Liver (tissue), 9 donors: ENCODE data around the gene ZNF679. TPM values are rescaled to one million over a fixed set of nuclear protein-coding genes. Genes with fewer than 3 reads are reported as not detected.

Experiments
- DNase-seq: peaks from one replicate; pipeline ENCODE4 v3.0.0-alpha.2; 2017; ENCODE audit warnings: low spot score
- H3K27ac ChIP-seq, 2 donors: one replicate each; pipeline ENCODE4 v1.7.0; 2013; ENCODE audit warnings: inconsistent platforms in 2 of 2, low read length in 2 of 2, control low read depth in 1 of 2, low read depth in 1 of 2, mild to moderate bottlenecking in 1 of 2
- H3K27me3 ChIP-seq, 4 donors: one replicate each; pipeline versions ENCODE4 v1.6.1 to v1.7.0; 2013; ENCODE audit warnings: low read length in 3 of 4, inconsistent platforms in 1 of 4, mild to moderate bottlenecking in 1 of 4, moderate library complexity in 1 of 4; ENCODE audit not compliant: control insufficient read depth in 4 of 4, insufficient read depth in 4 of 4
- H3K36me3 ChIP-seq, 4 donors: one replicate each; pipeline versions ENCODE4 v1.6.1 to v1.7.0; 2013; ENCODE audit warnings: low read length in 3 of 4, mild to moderate bottlenecking in 3 of 4, low read depth in 1 of 4, moderate library complexity in 1 of 4; ENCODE audit not compliant: control insufficient read depth in 4 of 4, insufficient read depth in 3 of 4
- H3K4me1 ChIP-seq, 4 donors: one replicate each; pipeline versions ENCODE4 v1.6.1 to v1.7.0; 2013; ENCODE audit warnings: low read length in 3 of 4, mild to moderate bottlenecking in 3 of 4, moderate library complexity in 1 of 4; ENCODE audit not compliant: control insufficient read depth in 4 of 4, insufficient read depth in 4 of 4
- H3K4me3 ChIP-seq, 3 donors: one replicate each; pipeline versions ENCODE4 v1.6.1 to v1.7.0; 2013; ENCODE audit warnings: low read length in 3 of 3, control low read depth in 1 of 3, low read depth in 1 of 3, mild to moderate bottlenecking in 1 of 3
- H3K9ac ChIP-seq, 2 donors: one replicate each; pipeline ENCODE4 v1.7.0; 2013; ENCODE audit warnings: low read length in 2 of 2, mild to moderate bottlenecking in 2 of 2, moderate library complexity in 2 of 2, control low read depth in 1 of 2, low read depth in 1 of 2
- H3K9me3 ChIP-seq, 4 donors: one replicate each; pipeline versions ENCODE4 v1.6.1 to v1.7.0; 2013; ENCODE audit warnings: low read length in 3 of 4; ENCODE audit not compliant: control insufficient read depth in 4 of 4
- EGR1 ChIP-seq, 2 donors: IDR thresholded peaks; 2 replicates each; pipeline ENCODE4 v1.6.1; 2016 to 2018; ENCODE audit warnings: antibody characterized with exemption in 2 of 2, low read depth in 2 of 2
- FOXA1 ChIP-seq: IDR thresholded peaks from 2 replicates; pipeline ENCODE4 v1.6.1; 2016; ENCODE audit warnings: antibody characterized with exemption
- FOXA2 ChIP-seq: IDR thresholded peaks from 2 replicates; pipeline ENCODE4 v1.6.1; 2016; ENCODE audit warnings: antibody characterized with exemption
- GABPA ChIP-seq, 2 donors: IDR thresholded peaks in 1 of 2; conservative IDR thresholded peaks in 1 of 2; 2 replicates each; pipeline ENCODE4 v1.6.1; 2016; ENCODE audit warnings: antibody characterized with exemption in 2 of 2, mild to moderate bottlenecking in 1 of 2, moderate library complexity in 1 of 2
- HNF4A ChIP-seq, 2 donors: conservative IDR thresholded peaks; 2 replicates each; pipeline ENCODE4 v1.6.1; 2016; ENCODE audit warnings: antibody characterized with exemption in 2 of 2, mild to moderate bottlenecking in 2 of 2
- HNF4G ChIP-seq: IDR thresholded peaks from 2 replicates; pipeline ENCODE4 v1.6.1; 2016; ENCODE audit warnings: antibody characterized with exemption
- JUND ChIP-seq, 2 donors: IDR thresholded peaks; 2 replicates each; pipeline ENCODE4 v1.6.1; 2016; ENCODE audit warnings: antibody characterized with exemption in 2 of 2
- NR2F2 ChIP-seq: IDR thresholded peaks from 2 replicates; pipeline ENCODE4 v1.6.1; 2016; ENCODE audit warnings: antibody characterized with exemption
- RAD21 ChIP-seq, 2 donors: IDR thresholded peaks; 2 replicates each; pipeline ENCODE4 v1.6.1; 2016; ENCODE audit warnings: antibody characterized with exemption in 2 of 2, mild to moderate bottlenecking in 2 of 2
- RXRA ChIP-seq, 2 donors: IDR thresholded peaks; 2 replicates each; pipeline ENCODE4 v1.6.1; 2017 to 2018; ENCODE audit warnings: antibody characterized with exemption in 2 of 2, mild to moderate bottlenecking in 1 of 2
- SP1 ChIP-seq: IDR thresholded peaks from 2 replicates; pipeline ENCODE4 v1.6.1; 2018; ENCODE audit warnings: antibody characterized with exemption, mild to moderate bottlenecking
- TAF1 ChIP-seq: conservative IDR thresholded peaks from 2 replicates; pipeline ENCODE4 v1.6.1; 2016; ENCODE audit warnings: antibody characterized with exemption, mild to moderate bottlenecking
- YY1 ChIP-seq: IDR thresholded peaks from 2 replicates; pipeline ENCODE4 v1.6.1; 2016; ENCODE audit warnings: antibody characterized with exemption, mild to moderate bottlenecking
- WGBS: extraction: QIAGEN DNeasy Blood & Tissue Kit; methylation state at CpG from one replicate; pipeline ENCODE4 v1.1.7; 2013; 5-methylcytosine and 5-hydroxymethylcytosine counted together
- polyA plus RNA-seq, 2 donors: library from polyadenylated mRNA; stranded (reverse) in 1 of 2; unstranded in 1 of 2; fragments of 200-250 nt in 1 of 2; fragments of >200 nt in 1 of 2; fragmentation: Nextera tagmentation in 1 of 2; extraction: Ambion mirVana in 1 of 2; gene quantifications; one replicate each; pipeline versions ENCODE4 v1.2.1 to v1.2.3, GENCODE V29; 2013 to 2015
- total RNA-seq, 2 donors: library from RNA; depleted of rRNA; stranded (reverse); fragments of >200 nt; gene quantifications; one replicate each; pipeline ENCODE4 v1.2.3, GENCODE V29; 2014
- TF ChIP-seq, protein P1 (sequence below): IDR thresholded peaks from 2 replicates; pipeline ENCODE4 v1.6.1; 2016; ENCODE audit warnings: antibody characterized with exemption
- TF ChIP-seq, protein P2 (sequence below): IDR thresholded peaks from 2 replicates; pipeline ENCODE4 v1.6.1; 2016; ENCODE audit warnings: antibody characterized with exemption
- TF ChIP-seq, protein P3 (sequence below): IDR thresholded peaks from 2 replicates; pipeline ENCODE4 v1.6.1; 2016; ENCODE audit warnings: antibody characterized with exemption
- TF ChIP-seq, protein P4 (sequence below): IDR thresholded peaks from 2 replicates; pipeline ENCODE4 v1.6.1; 2016; ENCODE audit warnings: antibody characterized with exemption, mild to moderate bottlenecking
- TF ChIP-seq, protein P5 (sequence below): fragments of 150-350 bp; IDR thresholded peaks from 2 replicates; pipeline ENCODE4 v1.5.1; 2017; ENCODE audit warnings: improper control_type of control experiment, low read depth, low read length; ENCODE audit not compliant: missing input control
- donor health status: healthy.
- donor health status: healthy.
- donor health status: healthy.
- donor health status: healthy.
- donor health status: healthy.

Gene ZNF679
- total and polyA plus RNA-seq, 4 donors: not detected

DNA sequence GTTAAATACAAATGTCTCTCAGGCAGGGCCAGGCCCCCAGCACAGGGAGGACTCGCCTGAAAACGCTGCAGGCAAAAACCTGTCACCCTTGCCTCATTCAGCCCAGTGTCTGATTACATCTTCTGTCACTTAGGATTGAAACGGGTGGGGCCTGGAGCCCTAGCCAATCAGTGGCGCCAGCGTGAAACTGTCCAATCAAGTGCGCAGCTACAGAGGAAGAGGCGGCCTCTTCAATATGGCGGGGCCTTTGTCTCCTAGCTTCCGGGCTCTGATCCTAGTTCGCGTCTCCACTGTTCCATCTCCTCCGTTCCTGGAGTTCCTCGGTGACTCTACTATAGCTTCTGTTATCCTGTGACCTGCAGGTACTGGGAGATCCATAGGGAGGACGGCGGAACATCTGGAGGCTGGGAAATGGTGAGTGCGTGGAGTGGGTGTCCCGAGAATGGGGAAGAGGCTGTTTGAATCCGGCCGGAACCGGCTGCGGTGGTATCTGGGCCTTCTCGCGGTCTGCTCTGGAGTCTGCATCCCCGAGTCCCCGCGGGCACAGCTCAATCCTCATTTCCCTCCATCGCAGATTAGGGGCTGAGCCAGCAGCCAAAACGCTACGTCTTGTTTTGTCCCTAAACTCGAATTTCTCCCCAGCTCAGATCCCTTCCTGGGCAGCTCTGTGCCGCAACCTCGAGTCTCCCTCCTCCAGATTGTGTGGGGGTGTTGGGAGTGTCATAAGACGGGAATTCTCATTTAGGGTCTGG lies 85.6 kb downstream of the ZNF679 start, which contains the start of gene ZNF736:
TSS of gene ZNF736 (plus strand) at position 222 of the 752 bp plus-strand sequence. CDS start at position 412, 190 bp downstream.
- TF ChIP-seq, protein P1, sequence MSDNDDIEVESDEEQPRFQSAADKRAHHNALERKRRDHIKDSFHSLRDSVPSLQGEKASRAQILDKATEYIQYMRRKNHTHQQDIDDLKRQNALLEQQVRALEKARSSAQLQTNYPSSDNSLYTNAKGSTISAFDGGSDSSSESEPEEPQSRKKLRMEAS: no peak
- TF ChIP-seq FOXA2 (no peak), YY1 (peak; percentile 96), NR2F2 (no peak), TAF1 (peak; percentile 54), RXRA (IDR thresholded peaks at IDR 0.05) (no peak), FOXA1 (no peak), EGR1 (IDR thresholded peaks at IDR 0.05; ENCODE audit: low read depth in 2 of 2) (no peak), GABPA (IDR thresholded peaks at IDR 0.05 in 1 of 2, conservative IDR thresholded peaks at IDR 0.05 in 1 of 2) (peak in 1 of 2 donors; percentile 65), JUND (IDR thresholded peaks at IDR 0.05) (no peak), SP1 (peak; percentile 74), HNF4A (conservative IDR thresholded peaks at IDR 0.05) (no peak), HNF4G (no peak), RAD21 (IDR thresholded peaks at IDR 0.05) (no peak)
- TF ChIP-seq, protein P2, sequence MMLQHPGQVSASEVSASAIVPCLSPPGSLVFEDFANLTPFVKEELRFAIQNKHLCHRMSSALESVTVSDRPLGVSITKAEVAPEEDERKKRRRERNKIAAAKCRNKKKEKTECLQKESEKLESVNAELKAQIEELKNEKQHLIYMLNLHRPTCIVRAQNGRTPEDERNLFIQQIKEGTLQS: no peak
- TF ChIP-seq, protein P3, sequence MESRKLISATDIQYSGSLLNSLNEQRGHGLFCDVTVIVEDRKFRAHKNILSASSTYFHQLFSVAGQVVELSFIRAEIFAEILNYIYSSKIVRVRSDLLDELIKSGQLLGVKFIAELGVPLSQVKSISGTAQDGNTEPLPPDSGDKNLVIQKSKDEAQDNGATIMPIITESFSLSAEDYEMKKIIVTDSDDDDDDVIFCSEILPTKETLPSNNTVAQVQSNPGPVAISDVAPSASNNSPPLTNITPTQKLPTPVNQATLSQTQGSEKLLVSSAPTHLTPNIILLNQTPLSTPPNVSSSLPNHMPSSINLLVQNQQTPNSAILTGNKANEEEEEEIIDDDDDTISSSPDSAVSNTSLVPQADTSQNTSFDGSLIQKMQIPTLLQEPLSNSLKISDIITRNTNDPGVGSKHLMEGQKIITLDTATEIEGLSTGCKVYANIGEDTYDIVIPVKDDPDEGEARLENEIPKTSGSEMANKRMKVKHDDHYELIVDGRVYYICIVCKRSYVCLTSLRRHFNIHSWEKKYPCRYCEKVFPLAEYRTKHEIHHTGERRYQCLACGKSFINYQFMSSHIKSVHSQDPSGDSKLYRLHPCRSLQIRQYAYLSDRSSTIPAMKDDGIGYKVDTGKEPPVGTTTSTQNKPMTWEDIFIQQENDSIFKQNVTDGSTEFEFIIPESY: no peak
- TF ChIP-seq, protein P4, sequence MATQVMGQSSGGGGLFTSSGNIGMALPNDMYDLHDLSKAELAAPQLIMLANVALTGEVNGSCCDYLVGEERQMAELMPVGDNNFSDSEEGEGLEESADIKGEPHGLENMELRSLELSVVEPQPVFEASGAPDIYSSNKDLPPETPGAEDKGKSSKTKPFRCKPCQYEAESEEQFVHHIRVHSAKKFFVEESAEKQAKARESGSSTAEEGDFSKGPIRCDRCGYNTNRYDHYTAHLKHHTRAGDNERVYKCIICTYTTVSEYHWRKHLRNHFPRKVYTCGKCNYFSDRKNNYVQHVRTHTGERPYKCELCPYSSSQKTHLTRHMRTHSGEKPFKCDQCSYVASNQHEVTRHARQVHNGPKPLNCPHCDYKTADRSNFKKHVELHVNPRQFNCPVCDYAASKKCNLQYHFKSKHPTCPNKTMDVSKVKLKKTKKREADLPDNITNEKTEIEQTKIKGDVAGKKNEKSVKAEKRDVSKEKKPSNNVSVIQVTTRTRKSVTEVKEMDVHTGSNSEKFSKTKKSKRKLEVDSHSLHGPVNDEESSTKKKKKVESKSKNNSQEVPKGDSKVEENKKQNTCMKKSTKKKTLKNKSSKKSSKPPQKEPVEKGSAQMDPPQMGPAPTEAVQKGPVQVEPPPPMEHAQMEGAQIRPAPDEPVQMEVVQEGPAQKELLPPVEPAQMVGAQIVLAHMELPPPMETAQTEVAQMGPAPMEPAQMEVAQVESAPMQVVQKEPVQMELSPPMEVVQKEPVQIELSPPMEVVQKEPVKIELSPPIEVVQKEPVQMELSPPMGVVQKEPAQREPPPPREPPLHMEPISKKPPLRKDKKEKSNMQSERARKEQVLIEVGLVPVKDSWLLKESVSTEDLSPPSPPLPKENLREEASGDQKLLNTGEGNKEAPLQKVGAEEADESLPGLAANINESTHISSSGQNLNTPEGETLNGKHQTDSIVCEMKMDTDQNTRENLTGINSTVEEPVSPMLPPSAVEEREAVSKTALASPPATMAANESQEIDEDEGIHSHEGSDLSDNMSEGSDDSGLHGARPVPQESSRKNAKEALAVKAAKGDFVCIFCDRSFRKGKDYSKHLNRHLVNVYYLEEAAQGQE: no peak
- TF ChIP-seq, protein P5, sequence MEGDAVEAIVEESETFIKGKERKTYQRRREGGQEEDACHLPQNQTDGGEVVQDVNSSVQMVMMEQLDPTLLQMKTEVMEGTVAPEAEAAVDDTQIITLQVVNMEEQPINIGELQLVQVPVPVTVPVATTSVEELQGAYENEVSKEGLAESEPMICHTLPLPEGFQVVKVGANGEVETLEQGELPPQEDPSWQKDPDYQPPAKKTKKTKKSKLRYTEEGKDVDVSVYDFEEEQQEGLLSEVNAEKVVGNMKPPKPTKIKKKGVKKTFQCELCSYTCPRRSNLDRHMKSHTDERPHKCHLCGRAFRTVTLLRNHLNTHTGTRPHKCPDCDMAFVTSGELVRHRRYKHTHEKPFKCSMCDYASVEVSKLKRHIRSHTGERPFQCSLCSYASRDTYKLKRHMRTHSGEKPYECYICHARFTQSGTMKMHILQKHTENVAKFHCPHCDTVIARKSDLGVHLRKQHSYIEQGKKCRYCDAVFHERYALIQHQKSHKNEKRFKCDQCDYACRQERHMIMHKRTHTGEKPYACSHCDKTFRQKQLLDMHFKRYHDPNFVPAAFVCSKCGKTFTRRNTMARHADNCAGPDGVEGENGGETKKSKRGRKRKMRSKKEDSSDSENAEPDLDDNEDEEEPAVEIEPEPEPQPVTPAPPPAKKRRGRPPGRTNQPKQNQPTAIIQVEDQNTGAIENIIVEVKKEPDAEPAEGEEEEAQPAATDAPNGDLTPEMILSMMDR: no peak
- peaks cover 0 to 3% (median 0%) of the 10 kb centered on the region in 4 donors for H3K36me3 ChIP-seq
- peak within 1 kb of the TSS; percentile 52 to 82 (median 80) for H3K4me3 ChIP-seq
- H3K9ac ChIP-seq: peak within 1 kb of the TSS; percentile 36 to 52
- peaks cover 0 to 6% (median 2%) of the 10 kb centered on the region in 4 donors for H3K4me1 ChIP-seq
- no peaks in the 10 kb centered on the region for H3K9me3 ChIP-seq
- H3K27me3 ChIP-seq: no peaks in the 10 kb centered on the region
- H3K27ac ChIP-seq: peak within 1 kb of the TSS in 1 of 2 donors; percentile 32
- DNase-seq: peak; percentile 84
- 14% methylated on average over 33 of the region's 33 CpGs for WGBS
